ENCODE data around the gene CASKIN1. TPM values are rescaled to one million over a fixed set of nuclear protein-coding genes. Genes with fewer than 3 reads are reported as not detected.

CASKIN1 gene
- total and polyA plus RNA-seq, 2 of the 8 experiments (the other 6 are each of a cell fraction or from before 2014, with no cell fraction given), result 1.2 to 6.4 TPM

DNA sequence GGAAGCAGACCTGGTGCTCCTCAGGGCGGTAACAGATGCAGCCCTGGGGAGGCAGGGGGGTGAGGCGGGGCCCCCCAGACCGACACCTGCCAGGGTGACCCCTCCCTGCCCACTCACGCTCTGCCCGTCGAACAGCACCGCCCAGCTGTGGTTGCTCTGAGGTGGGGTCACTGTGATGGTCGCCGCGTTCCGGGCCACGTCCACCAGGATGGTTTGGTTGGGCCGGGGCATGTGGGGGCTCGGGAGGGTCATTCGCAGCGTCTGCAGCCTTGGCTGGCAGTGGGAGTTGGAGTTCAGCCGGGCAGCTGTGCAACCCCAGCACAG is 13.6 kb upstream of the CASKIN1 start:
- Histone ChIP-seq H4K20me1 (replicated peaks in 1 of 2; ENCODE audit: control insufficient read depth in 1 of 2, insufficient read depth in 2 of 2, low read length in 2 of 2) (peaks cover 8 to 42% of the 10 kb centered on the region in 2 experiments), H3K4ac (replicated peaks; ENCODE audit: insufficient read length, low read depth, low read length) (no peak overlapping the region)

More for the DNA sequence above, 13.6 kb upstream of the CASKIN1 start:
- Histone ChIP-seq H3K79me2 (ENCODE audit: control insufficient read depth in 1 of 2, insufficient read depth in 2 of 2, low read length in 2 of 2) (peaks cover 3 to 25% of the 10 kb centered on the region in 2 experiments; a peak in 3 of 4 replicates), H3K14ac (ENCODE audit: insufficient read length) (no peak overlapping the region), H3K36me3 (ENCODE audit: control insufficient read depth in 2 of 4, insufficient read depth in 4 of 4, low read length in 3 of 4) (peaks cover 8 to 42% (median 19%) of the 10 kb centered on the region in 4 experiments; a peak in 6 of 8 replicates), H2BK5ac (ENCODE audit: low read depth, low read length) (no peak overlapping the region), H3K23me2 (ENCODE audit: low read depth, low read length) (peaks cover 16% of the 10 kb centered on the region), H2AK5ac (ENCODE audit: low read depth, low read length) (no peak overlapping the region), H3K4me1 (replicated peaks in 1 of 4; ENCODE audit: control insufficient read depth in 3 of 4, insufficient read depth in 4 of 4, low read length in 3 of 4) (peaks cover 0 to 24% (median 9%) of the 10 kb centered on the region in 4 experiments; a peak in 6 of 7 replicates), H3K4me2 (ENCODE audit: insufficient read depth in 1 of 2, low read depth in 2 of 2, low read length in 2 of 2) (no peak overlapping the region), H3K56ac (replicated peaks; ENCODE audit: insufficient read length, low read depth, low read length) (no peak overlapping the region), H2BK12ac (ENCODE audit: low read depth, low read length) (no peak overlapping the region), H2AFZ (ENCODE audit: low read length) (no peak overlapping the region), H4K91ac (replicated peaks; ENCODE audit: insufficient read length, low read length) (no peak overlapping the region), H3K79me1 (ENCODE audit: low read depth, low read length) (peaks cover 10% of the 10 kb centered on the region), H3K4me3 (ENCODE audit: extremely low read depth in 1 of 4, insufficient read depth in 2 of 4, low read depth in 3 of 4, low read length in 4 of 4) (no peak overlapping the region), H3K23ac (ENCODE audit: insufficient read length) (no peak overlapping the region), H4K8ac (ENCODE audit: extremely low read depth, insufficient read depth, low read length) (peak overlapping the region; percentile 25), H2BK20ac (ENCODE audit: low read length) (no peak overlapping the region), H2BK15ac (ENCODE audit: low read length) (no peak overlapping the region), H3K9me3 (ENCODE audit: insufficient read depth in 2 of 2, low read depth in 1 of 2, low read length in 1 of 2) (no peaks in the 10 kb centered on the region), H3K27me3 (replicated peaks in 1 of 4; ENCODE audit: control insufficient read depth in 3 of 4, extremely low read depth in 1 of 4, insufficient read depth in 3 of 4, low read length in 3 of 4) (no peaks in the 10 kb centered on the region), H2BK120ac (replicated peaks; ENCODE audit: low read depth, low read length) (no peak overlapping the region), H3K9ac (replicated peaks in 1 of 4; ENCODE audit: extremely low read depth in 1 of 4, low read depth in 3 of 4, low read length in 3 of 4) (peak overlapping the region in 1 of 4 experiments; percentile 14; a peak in 1 of 7 replicates), H3K27ac (ENCODE audit: low read depth, low read length) (no peak overlapping the region), H4K5ac (ENCODE audit: insufficient read length, low read depth, low read length) (no peak overlapping the region), H3K18ac (ENCODE audit: extremely low read depth, low read length) (no peak overlapping the region)
- ChIA-PET CTCF (ENCODE audit: partially characterized antibody) (interaction anchor here (0.6 to 3.2 kb wide), 4 partner anchors 11 to 1871 kb away, joined by 3 to 20 read pairs (median 5); no protein-coding TSS in a partner anchor), POLR2A (ENCODE audit: partially characterized antibody) (interaction anchor here (0.6 to 15.1 kb wide), 14 partner anchors 12 to 259 kb away, joined by 3 to 156 read pairs (median 6); partner anchors contain the start of genes CASKIN1, DNASE1L2, E4F1 and TRAF7)
- DNase-seq (ENCODE audit: low read depth in 1 of 2, low spot score in 2 of 2) (no peak), FAIRE-seq (no peak)
- 95% methylated on average over 17 of the region's 17 CpGs; no CpG with 5 or more reads in 1 of the 2 experiments for WGBS, 2 experiments (ENCODE audit: extremely low coverage in 1 of 2, insufficient coverage in 1 of 2, insufficient read length in 1 of 2, insufficient replicate concordance in 2 of 2, low coverage in 1 of 2, low lambda C conversion rate in 2 of 2, missing lambda C conversion rate in 1 of 2)
- TF ChIP-seq FOSL1 (IDR thresholded peaks at IDR 0.05; ENCODE audit: insufficient read depth, low read depth, low read length), result no peak
- TF ChIP-seq, protein P1, sequence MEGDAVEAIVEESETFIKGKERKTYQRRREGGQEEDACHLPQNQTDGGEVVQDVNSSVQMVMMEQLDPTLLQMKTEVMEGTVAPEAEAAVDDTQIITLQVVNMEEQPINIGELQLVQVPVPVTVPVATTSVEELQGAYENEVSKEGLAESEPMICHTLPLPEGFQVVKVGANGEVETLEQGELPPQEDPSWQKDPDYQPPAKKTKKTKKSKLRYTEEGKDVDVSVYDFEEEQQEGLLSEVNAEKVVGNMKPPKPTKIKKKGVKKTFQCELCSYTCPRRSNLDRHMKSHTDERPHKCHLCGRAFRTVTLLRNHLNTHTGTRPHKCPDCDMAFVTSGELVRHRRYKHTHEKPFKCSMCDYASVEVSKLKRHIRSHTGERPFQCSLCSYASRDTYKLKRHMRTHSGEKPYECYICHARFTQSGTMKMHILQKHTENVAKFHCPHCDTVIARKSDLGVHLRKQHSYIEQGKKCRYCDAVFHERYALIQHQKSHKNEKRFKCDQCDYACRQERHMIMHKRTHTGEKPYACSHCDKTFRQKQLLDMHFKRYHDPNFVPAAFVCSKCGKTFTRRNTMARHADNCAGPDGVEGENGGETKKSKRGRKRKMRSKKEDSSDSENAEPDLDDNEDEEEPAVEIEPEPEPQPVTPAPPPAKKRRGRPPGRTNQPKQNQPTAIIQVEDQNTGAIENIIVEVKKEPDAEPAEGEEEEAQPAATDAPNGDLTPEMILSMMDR (IDR thresholded peaks at IDR 0.05; ENCODE audit: control extremely low read depth in 1 of 3, insufficient read depth in 1 of 3, low read depth in 1 of 3, low read length in 3 of 3), result no peak
- TF ChIP-seq ATF3 (IDR thresholded peaks at IDR 0.05; ENCODE audit: insufficient read depth, low read depth, low read length), result no peak
- no peak for TF ChIP-seq ASH2L (IDR thresholded peaks at IDR 0.05; ENCODE audit: low read length)

Measured in H1 (cell line).